A673 (cell line): ENCODE measurements around the gene SYNGR1.

Source experiments
- CTCF ChIP-seq: fragments of 300-800, 200-600 bp; sonication (generic); conservative IDR thresholded peaks from 2 replicates; pipeline ENCODE4 v1.5.1; 2017; ENCODE audit warnings: low read depth, mild to moderate bottlenecking, antibody characterized with exemption, low read length, moderate library complexity, mixed read lengths
- EZH2 ChIP-seq: fragments of 200-600 bp; sonication (generic); IDR thresholded peaks from 2 replicates; pipeline ENCODE4 v1.6.1; 2017; ENCODE audit warnings: borderline replicate concordance, low read depth, mild to moderate bottlenecking, mixed read lengths, antibody characterized with exemption, low read length; ENCODE audit not compliant: poor library complexity, severe bottlenecking

- TF ChIP-seq CTCF (no peak), EZH2 (no peak)
Observed at GRCh38 chr22:39314251-39314971, 35.4 kb upstream of the SYNGR1 start.
